Fibroblast of lung (primary cell): ENCODE results near the gene JUNB.

Experiments
- CTCF ChIP-seq, 2 donors: IDR thresholded peaks in 1 of 2; conservative IDR thresholded peaks in 1 of 2; 1 replicate in 1 of 2; 2 replicates in 1 of 2; pipeline ENCODE4 v1.5.1; 2011 to 2012; ENCODE audit warnings: low read length in 2 of 2, control low read depth in 1 of 2, inconsistent platforms in 1 of 2, low read depth in 1 of 2, mild to moderate bottlenecking in 1 of 2
- EZH2 ChIP-seq: IDR thresholded peaks from 2 replicates; pipeline ENCODE4 v1.5.1; 2012; ENCODE audit warnings: low read length, control low read depth, mild to moderate bottlenecking; ENCODE audit errors: missing control alignments

DNA sequence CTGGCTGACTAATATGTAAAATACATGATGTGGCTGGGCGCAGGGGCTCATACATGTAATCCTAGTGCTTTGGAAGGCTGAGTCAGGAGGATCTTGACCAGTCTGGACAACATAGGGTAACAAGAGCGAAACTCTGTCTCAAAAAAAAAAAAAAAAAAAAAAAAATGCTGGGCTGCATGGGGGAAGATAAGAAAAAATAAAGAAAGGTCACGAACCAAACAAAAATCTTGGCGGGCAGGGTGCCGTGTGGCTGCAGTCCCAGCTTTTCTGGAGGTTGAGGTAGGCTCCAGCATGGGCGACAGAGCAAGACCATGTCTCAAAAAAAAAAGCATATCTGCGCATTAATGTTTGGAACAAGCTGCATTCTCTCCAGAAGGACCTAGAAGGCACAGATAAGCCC is 23.8 kb downstream of the JUNB start:
- TF ChIP-seq EZH2 (no peak), CTCF (conservative IDR thresholded peaks at IDR 0.05 in 1 of 2, IDR thresholded peaks at IDR 0.05 in 1 of 2; ENCODE audit: low read depth in 1 of 2, low read length in 2 of 2) (no peak)
